Ishikawa (cell line): Measurements from ENCODE around the gene NXN.

ENCODE experiments used
- CEBPB ChIP-seq: IDR thresholded peaks from 2 replicates; pipeline ENCODE4 v1.6.1; 2012
- EGR1 ChIP-seq: IDR thresholded peaks from 2 replicates; pipeline ENCODE4 v1.6.1; 2012
- EP300 ChIP-seq: IDR thresholded peaks from 2 replicates; pipeline ENCODE4 v1.6.1; 2012; ENCODE audit warnings: borderline replicate concordance
- MAX ChIP-seq: IDR thresholded peaks from 2 replicates; pipeline ENCODE4 v1.6.1; 2012
- TAF1 ChIP-seq: IDR thresholded peaks from 2 replicates; pipeline ENCODE4 v1.6.1; 2012; ENCODE audit warnings: low read depth, mild to moderate bottlenecking
- TCF12 ChIP-seq: IDR thresholded peaks from 2 replicates; pipeline ENCODE4 v1.6.1; 2012; ENCODE audit warnings: low read depth
- TEAD4 ChIP-seq: IDR thresholded peaks from 2 replicates; pipeline ENCODE4 v1.6.1; 2012
- YY1 ChIP-seq: IDR thresholded peaks from 2 replicates; pipeline ENCODE4 v1.6.1; 2012; ENCODE audit warnings: low read depth
- ZBTB7A ChIP-seq: IDR thresholded peaks from 2 replicates; pipeline ENCODE4 v1.6.1; 2012; ENCODE audit warnings: low read depth
- TF ChIP-seq, protein P1 (sequence below): IDR thresholded peaks from 2 replicates; pipeline ENCODE4 v1.6.1; 2012

- no peak for TF ChIP-seq TEAD4
- no peak for TF ChIP-seq EGR1
- TF ChIP-seq TAF1, result no peak
- TF ChIP-seq TCF12, result no peak
- no peak for TF ChIP-seq CEBPB
- TF ChIP-seq ZBTB7A, result no peak
- no peak for TF ChIP-seq MAX
- no peak for TF ChIP-seq YY1
- TF ChIP-seq EP300, result no peak
- TF ChIP-seq, protein P1, sequence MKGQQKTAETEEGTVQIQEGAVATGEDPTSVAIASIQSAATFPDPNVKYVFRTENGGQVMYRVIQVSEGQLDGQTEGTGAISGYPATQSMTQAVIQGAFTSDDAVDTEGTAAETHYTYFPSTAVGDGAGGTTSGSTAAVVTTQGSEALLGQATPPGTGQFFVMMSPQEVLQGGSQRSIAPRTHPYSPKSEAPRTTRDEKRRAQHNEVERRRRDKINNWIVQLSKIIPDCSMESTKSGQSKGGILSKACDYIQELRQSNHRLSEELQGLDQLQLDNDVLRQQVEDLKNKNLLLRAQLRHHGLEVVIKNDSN, result no peak
Observed at GRCh38 chr17:787641-788221, 191.8 kb downstream of the NXN start.
